ENCODE measurements around the gene OPCML. TPM values are rescaled to one million over a fixed set of nuclear protein-coding genes. Genes with fewer than 3 reads are reported as not detected.

Gene OPCML
- total and polyA plus RNA-seq, 2 donors from 2014 or later = 0.77 to 1.1 TPM

- TF ChIP-seq, protein P1, sequence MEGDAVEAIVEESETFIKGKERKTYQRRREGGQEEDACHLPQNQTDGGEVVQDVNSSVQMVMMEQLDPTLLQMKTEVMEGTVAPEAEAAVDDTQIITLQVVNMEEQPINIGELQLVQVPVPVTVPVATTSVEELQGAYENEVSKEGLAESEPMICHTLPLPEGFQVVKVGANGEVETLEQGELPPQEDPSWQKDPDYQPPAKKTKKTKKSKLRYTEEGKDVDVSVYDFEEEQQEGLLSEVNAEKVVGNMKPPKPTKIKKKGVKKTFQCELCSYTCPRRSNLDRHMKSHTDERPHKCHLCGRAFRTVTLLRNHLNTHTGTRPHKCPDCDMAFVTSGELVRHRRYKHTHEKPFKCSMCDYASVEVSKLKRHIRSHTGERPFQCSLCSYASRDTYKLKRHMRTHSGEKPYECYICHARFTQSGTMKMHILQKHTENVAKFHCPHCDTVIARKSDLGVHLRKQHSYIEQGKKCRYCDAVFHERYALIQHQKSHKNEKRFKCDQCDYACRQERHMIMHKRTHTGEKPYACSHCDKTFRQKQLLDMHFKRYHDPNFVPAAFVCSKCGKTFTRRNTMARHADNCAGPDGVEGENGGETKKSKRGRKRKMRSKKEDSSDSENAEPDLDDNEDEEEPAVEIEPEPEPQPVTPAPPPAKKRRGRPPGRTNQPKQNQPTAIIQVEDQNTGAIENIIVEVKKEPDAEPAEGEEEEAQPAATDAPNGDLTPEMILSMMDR (IDR thresholded peaks at IDR 0.05; ENCODE audit: borderline replicate concordance, extremely low read depth, insufficient read depth) = no peak
Measured at GRCh38 chr11:132674151-132674550, 858.1 kb downstream of the OPCML start.

DNA sequence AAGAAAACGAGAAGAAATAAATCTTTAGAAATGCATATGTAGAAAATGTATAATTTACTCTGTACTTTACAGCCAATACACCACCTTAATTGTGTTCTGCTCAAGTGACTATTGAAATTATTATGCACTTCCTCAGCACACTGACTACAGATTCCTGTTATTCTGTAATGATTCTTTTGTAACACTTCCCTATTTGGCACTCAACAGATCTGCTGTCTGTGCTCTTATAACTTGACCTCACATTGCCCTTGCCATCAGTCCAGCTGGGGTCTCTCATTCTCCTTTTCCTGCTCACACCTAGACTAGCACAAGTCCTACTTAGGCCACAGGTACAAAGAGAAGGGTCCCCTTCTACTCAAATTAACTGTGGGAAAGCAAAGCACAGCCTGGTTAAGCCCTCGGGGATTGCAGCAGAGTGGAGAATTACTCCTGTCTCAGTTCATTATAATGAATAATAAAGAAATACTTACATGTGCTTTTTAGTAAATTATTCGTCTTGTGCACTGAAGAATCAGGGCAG is 860.4 kb downstream of the OPCML start:
- no peaks in the 10 kb centered on the region for H3K9me3 ChIP-seq (ENCODE audit: control insufficient read depth in 2 of 3, insufficient read depth in 1 of 3, low read length in 3 of 3)
- H3K4me3 ChIP-seq (ENCODE audit: low read length in 3 of 3) = no peak overlapping the region
- intact Hi-C loops (cut with DNase I) = loop anchor here (10.0 kb wide), 1 partner anchor 263 kb away; no protein-coding TSS in a partner anchor
- H3K27ac ChIP-seq (ENCODE audit: low read depth in 2 of 2, low read length in 2 of 2) = no peak overlapping the region
- H3K9ac ChIP-seq (ENCODE audit: low read length in 3 of 3) = no peak overlapping the region
- no peaks in the 10 kb centered on the region for H3K27me3 ChIP-seq (ENCODE audit: control insufficient read depth, insufficient read depth, low read length)
- TF ChIP-seq, protein P1 (IDR thresholded peaks at IDR 0.05; ENCODE audit: borderline replicate concordance, extremely low read depth, insufficient read depth) = no peak
- no peaks in the 10 kb centered on the region for H3K36me3 ChIP-seq (ENCODE audit: control insufficient read depth in 2 of 3, insufficient read depth in 3 of 3, low read length in 3 of 3)
- no peak for DNase-seq
- no peaks in the 10 kb centered on the region for H3K4me1 ChIP-seq (ENCODE audit: control insufficient read depth in 2 of 3, insufficient read depth in 2 of 3, low read depth in 1 of 3, low read length in 3 of 3)
- no peak for FAIRE-seq

More at GRCh38 chr11:132674151-132674550, 858.1 kb downstream of the OPCML start:
- Histone ChIP-seq H3K27me3 (ENCODE audit: control insufficient read depth, insufficient read depth, low read length) (no peaks in the 10 kb centered on the region), H3K4me1 (ENCODE audit: control insufficient read depth in 2 of 3, insufficient read depth in 2 of 3, low read depth in 1 of 3, low read length in 3 of 3) (no peaks in the 10 kb centered on the region), H3K9ac (ENCODE audit: low read length in 3 of 3) (no peak overlapping the region), H3K4me3 (ENCODE audit: low read length in 3 of 3) (no peak overlapping the region), H3K36me3 (ENCODE audit: control insufficient read depth in 2 of 3, insufficient read depth in 3 of 3, low read length in 3 of 3) (no peaks in the 10 kb centered on the region), H3K9me3 (ENCODE audit: control insufficient read depth in 2 of 3, insufficient read depth in 1 of 3, low read length in 3 of 3) (peaks cover 0 to 4% (median 0%) of the 10 kb centered on the region in 3 donors), H3K27ac (ENCODE audit: low read depth in 2 of 2, low read length in 2 of 2) (no peak overlapping the region)
- no peak for FAIRE-seq
- intact Hi-C loops (cut with DNase I) = loop anchor here (10.0 kb wide), 1 partner anchor 261 kb away; no protein-coding TSS in a partner anchor
- peak in 1 of 5 donors; percentile 34 for DNase-seq

GRCh38 chr11:132670921-132671675 is 861.2 kb downstream of the OPCML start:
- Histone ChIP-seq H3K4me1 (ENCODE audit: control insufficient read depth in 2 of 3, insufficient read depth in 2 of 3, low read depth in 1 of 3, low read length in 3 of 3) (no peaks in the 10 kb centered on the region), H3K27ac (ENCODE audit: low read depth in 2 of 2, low read length in 2 of 2) (no peak overlapping the region), H3K9ac (ENCODE audit: low read length in 3 of 3) (no peak overlapping the region), H3K9me3 (ENCODE audit: control insufficient read depth in 2 of 3, insufficient read depth in 1 of 3, low read length in 3 of 3) (no peaks in the 10 kb centered on the region), H3K27me3 (ENCODE audit: control insufficient read depth, insufficient read depth, low read length) (no peaks in the 10 kb centered on the region), H3K4me3 (ENCODE audit: low read length in 3 of 3) (no peak overlapping the region), H3K36me3 (ENCODE audit: control insufficient read depth in 2 of 3, insufficient read depth in 3 of 3, low read length in 3 of 3) (no peaks in the 10 kb centered on the region)
- DNase-seq = no peak
- FAIRE-seq = no peak
- TF ChIP-seq, protein P1 (IDR thresholded peaks at IDR 0.05; ENCODE audit: borderline replicate concordance, extremely low read depth, insufficient read depth) = no peak
- intact Hi-C loops (cut with DNase I) = loop anchor here (10.0 kb wide), 1 partner anchor 264 kb away; no protein-coding TSS in a partner anchor

Data from kidney (tissue), 14 donors.